D721Med (cell line): ENCODE data around the gene BTG3.

Experiments used
- DNase-seq: peaks from one replicate; pipeline ENCODE4 v3.0.0; 2011; ENCODE audit warnings: low spot score; ENCODE audit not compliant: insufficient read length
- FAIRE-seq: peaks from 2 replicates; lab custom pipeline; 2011; peaks lifted over from hg19 to GRCh38; lab: Jason Lieb, UNC
- TF ChIP-seq, protein P1 (sequence below): IDR thresholded peaks from 2 replicates; pipeline ENCODE4 v1.5.1; 2012; ENCODE audit warnings: mild to moderate bottlenecking, control low read depth; ENCODE audit not compliant: insufficient read depth; ENCODE audit errors: missing control alignments

BTG3 gene

GRCh38 chr21:17578162-17578561 lies 34.5 kb downstream of the BTG3 start:
- FAIRE-seq: peak; percentile 6
- no peak for DNase-seq
- TF ChIP-seq, protein P1, sequence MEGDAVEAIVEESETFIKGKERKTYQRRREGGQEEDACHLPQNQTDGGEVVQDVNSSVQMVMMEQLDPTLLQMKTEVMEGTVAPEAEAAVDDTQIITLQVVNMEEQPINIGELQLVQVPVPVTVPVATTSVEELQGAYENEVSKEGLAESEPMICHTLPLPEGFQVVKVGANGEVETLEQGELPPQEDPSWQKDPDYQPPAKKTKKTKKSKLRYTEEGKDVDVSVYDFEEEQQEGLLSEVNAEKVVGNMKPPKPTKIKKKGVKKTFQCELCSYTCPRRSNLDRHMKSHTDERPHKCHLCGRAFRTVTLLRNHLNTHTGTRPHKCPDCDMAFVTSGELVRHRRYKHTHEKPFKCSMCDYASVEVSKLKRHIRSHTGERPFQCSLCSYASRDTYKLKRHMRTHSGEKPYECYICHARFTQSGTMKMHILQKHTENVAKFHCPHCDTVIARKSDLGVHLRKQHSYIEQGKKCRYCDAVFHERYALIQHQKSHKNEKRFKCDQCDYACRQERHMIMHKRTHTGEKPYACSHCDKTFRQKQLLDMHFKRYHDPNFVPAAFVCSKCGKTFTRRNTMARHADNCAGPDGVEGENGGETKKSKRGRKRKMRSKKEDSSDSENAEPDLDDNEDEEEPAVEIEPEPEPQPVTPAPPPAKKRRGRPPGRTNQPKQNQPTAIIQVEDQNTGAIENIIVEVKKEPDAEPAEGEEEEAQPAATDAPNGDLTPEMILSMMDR: no peak

- FAIRE-seq (no peak), DNase-seq (no peak)
- TF ChIP-seq, protein P1: no peak
These were observed 35.0 kb downstream of the BTG3 start for GRCh38 chr21:17577701-17578100.

- TF ChIP-seq, protein P1: no peak
- DNase-seq (no peak), FAIRE-seq (no peak)
These were observed 36.4 kb downstream of the BTG3 start for GRCh38 chr21:17576080-17576835.

GRCh38 chr21:17575076-17575475 lies 37.6 kb downstream of the BTG3 start:
- TF ChIP-seq, protein P1: no peak
- FAIRE-seq: no peak

DNA sequence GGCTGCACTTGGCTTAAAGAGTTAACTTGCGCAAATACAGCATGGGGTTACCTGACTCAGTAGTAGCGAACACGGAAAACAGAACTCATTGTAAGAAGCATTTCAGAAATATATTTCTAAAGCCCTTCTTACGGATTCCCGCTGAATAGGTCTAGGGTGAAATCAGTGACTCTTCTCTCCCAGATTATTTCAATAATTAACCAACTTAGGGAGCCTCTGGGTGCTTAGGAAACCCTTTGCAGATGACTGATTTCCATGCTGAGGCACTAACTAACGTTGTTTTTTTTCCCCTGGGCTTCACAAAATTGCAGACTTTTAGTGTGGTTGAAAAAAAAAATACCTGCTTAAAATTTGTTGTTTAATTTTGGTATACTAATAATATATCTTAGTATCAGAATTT lies 40.3 kb downstream of the BTG3 start:
- TF ChIP-seq, protein P1: no peak
- DNase-seq (no peak), FAIRE-seq (no peak)

More at GRCh38 chr21:17575076-17575475, 37.6 kb downstream of the BTG3 start:
- no peak for DNase-seq

DNA sequence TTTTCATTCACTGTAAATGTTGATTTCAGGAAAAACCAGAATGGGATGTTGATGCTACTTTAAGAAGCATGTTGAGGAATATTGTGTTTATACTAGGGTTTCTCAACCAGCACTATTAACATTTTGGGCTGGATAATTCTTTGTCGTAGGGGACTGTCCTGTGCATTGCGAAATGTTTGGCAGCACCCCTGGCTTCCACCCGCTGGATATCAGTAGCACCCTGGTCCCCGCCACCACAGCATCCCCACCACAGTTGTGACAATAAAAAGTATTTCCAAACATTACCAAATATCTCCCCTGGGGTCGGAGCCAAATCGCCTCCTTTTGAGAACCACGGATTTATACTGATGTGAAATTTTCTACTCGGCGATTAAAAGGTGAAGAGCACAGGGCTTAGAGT lies 41.9 kb downstream of the BTG3 start:
- TF ChIP-seq, protein P1: no peak
- DNase-seq: no peak
- no peak for FAIRE-seq

GRCh38 chr21:17560377-17561025 lies 52.2 kb downstream of the BTG3 start:
- FAIRE-seq (no peak), DNase-seq (no peak)
- TF ChIP-seq, protein P1: no peak
